GM21723 (cell line): ENCODE measurements around the gene FABP2.

Experiments
- ATAC-seq: cut with Tn5 transposase; IDR thresholded peaks from one replicate; pipeline ENCODE4 v1.9.1; 2021; ENCODE audit warnings: mild to moderate bottlenecking, moderate library complexity; ENCODE audit not compliant: unreplicated experiment

FABP2 gene

DNA sequence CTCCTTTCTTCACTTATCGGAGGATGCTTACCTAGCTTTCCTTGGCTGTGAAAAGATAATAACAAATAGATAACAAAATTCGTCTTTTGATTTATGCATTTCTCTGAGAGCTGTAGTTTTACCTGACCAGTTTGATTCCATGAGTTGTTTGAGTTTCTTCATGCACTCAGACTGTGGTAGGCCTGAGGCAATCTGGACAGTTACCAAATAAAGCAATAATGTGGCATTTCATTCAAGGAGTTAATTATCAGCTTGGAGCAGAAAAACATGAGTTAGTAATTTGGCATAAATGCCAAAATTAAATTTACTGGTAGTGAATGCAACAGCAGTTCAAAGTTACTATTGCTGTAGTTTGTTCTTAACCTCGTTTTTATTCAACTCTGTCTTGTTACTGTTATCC lies 53.5 kb downstream of the FABP2 start:
- no peak for ATAC-seq
